Activated T-helper 1 cell treated with Interleukin-2 at 50 U/mL for 16 hours (primary cell): Measurements from ENCODE around the gene TRIM33.
A peak's percentile ranks its signal among the peaks of the same experiment; 100 is the strongest.

Experiments used
- DNase-seq: peaks from one replicate; pipeline ENCODE4 v3.0.0-alpha.2; 2020; ENCODE audit warnings: low read depth

The TRIM33 gene

DNA sequence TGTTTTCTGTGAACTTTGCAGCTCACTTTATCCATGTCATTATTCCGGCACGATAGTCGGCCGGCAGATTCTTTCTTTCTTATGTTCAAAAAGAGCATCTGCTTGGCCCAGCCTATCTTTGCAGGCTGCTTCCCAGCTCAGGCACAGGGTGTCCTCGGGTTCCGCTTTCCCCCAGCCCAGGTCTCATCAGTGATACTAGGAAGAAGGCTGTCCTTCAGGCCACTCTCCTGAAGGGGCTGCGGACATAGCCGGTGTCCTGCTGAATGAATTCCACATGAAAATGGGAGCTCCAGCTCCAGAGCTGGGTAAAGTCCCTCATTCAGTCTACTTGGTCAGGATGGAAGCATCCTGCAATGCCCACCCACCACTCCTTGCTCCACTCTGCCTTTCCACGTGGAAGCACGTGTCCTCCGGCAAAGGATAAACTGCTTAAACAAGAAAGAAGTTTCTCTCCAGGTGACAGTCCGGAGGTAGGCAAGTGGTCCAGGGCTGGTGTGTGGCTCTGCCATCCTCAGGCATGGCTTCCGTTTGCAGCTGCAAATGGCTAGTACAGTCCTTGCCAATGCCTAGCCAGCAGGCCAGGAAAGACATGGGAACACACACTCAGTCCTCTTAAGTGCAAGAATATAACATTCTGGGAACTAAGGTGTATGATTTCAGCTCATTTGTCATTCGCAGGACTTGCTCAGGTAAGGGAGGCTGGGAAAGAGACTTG lies 161.0 kb downstream of the TRIM33 start:
- DNase-seq = no peak

DNA sequence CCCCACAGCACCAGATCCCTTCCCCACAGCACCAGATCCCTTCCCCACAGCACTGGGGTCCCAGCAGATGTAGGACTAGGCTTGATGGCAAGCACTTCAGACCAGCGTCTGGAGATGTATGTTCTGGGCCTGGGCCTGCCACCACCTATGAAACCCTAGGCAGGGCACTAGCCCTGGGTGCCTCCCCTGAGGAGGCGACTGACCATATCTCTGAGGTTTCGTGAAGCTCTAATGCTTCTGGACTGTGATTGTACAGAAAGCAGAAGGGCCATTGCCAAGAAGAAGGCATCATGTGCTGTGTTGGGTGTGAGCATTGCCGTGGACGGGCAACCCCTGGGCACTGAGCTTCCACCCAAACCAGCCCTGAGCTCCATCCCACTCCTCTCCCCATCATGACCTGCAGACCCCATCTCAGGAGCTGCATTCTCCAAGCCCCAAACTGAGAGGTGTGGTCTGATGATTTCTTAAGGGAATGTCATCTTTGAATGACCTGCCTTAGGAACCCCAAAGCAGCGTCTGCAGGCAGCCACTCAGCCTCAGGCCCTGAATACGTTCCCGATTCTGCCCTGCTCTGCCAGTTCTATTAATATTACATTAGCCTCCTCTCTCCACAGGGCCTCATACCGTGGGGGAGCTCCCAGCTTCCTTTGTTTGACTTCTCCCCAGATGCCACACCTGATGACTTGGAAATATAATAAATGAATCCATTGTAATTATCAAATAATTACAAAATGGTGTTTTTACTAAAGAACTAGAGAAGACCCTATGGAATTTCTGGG lies 163.4 kb downstream of the TRIM33 start:
- DNase-seq = no peak

DNA sequence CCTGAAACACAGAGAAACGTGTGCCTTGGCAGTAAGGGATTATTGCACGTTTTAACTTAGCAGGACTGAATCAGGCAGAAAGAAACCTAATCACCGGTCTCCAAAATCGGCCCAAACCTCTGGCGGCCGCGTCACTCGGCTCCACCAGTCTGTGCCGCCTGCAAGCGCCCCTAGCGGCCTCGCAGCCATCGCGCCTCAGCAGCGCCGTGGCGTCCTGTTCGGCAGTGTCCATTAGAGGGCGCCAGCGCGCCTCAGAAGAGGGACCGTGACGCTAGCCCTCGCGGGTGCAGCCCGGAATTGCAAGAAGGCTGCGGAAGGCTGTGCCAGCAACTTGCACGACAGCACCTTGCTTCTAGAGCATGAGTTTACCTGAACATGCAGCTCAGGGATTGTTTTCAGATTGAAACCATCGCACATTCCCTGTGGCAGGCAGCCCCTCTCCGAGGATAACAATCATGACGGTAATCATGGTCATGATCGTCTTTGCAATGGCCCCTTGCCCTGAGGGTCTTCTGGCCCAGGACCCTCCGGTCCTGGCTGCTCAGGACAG lies 164.4 kb downstream of the TRIM33 start:
- peak; percentile 95 for DNase-seq

DNA sequence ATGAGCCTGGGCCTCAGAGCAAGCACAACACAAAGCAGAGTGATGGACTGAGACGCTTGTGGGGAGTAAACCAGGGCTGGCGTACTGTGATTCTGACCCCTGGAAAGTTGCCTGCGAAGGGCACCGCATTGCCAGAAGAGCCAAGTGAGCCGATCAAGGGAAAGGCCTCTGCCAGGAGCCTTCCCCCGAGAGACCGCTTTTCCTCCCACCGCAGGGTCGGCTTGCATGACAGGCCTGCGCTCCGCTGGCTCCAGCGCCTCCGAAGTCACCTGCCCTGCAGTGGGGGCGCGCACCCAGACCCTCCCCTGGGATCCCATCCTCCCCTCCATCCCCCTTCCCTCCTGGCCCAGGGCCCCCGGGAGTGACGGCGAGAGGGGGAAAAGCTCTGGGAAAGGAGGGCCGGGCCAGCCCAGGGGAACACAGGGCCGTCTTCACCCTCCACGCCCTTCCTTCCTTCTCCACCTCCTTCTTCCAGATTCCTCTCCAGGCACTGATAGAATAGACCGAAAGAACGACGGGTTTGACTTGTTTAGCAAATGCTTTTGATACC lies 165.0 kb downstream of the TRIM33 start:
- no peak for DNase-seq

DNA sequence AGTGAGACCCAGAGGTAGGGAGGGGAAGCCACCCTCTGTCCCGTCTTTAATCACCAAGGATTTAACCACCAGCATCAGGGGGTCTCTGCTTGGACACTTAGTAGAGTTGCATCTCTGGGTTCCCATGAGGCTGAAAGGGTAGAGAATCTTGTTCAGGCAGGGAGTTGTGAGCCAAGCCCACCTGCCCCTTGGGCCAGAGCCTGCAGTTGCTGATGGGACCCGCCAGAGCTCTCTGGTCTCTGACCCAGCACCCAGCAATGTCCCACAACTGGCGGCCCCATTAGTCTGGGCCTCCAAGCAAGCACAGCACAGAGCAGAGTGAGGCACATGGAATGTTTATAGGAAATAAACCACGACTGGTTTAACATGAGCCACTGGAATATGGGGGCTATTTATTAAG lies 166.3 kb downstream of the TRIM33 start:
- no peak for DNase-seq
